HS-27A (cell line): ENCODE measurements around the gene VEGFA.

Experiments used
- DNase-seq: peaks from one replicate; pipeline ENCODE4 v3.0.0-alpha.2; 2012; ENCODE audit warnings: low read depth, missing footprints

Gene VEGFA

GRCh38 chr6:43759136-43759906, 10.7 kb upstream of the VEGFA start:
- no peak for DNase-seq

- DNase-seq = no peak
Observed at GRCh38 chr6:43759907-43760206, 10.2 kb upstream of the VEGFA start.

GRCh38 chr6:43760210-43761168, 9.5 kb upstream of the VEGFA start:
- DNase-seq = no peak

DNA sequence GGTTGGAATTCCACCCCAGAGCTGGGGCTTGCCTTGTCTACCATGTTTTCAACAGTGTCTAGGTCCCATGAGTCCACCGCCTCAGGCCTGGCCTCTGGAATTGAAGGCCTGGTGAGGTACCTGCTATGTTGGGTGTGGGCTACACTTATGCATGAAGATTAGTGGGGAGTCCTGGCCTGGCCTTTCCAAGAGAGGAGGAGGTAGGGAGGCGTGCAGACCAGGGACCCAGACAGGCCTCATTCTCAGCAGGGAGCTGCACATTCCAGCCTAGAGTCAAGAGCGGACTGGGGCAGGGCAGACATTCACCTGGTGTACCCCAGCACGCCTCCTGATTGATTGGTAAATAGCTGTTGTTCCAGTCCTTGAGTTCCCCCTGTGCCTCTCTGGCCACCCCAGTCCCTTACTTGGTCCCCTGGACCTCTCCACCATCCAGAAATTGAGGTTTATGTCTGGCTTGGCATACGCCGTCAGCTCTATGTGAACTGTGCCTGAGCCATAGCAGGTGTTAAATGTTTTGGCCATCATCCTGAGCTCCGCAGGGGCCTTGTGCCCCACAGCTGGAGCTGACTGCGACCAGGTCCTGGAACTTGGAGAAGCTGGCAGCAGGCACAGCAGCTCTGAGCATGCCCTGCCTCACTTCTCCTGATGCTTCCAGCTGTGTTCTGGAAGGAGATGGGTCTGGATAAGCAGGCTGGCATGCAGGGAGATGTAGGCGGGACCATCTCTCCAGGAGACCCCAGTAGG, 8.2 kb upstream of the VEGFA start:
- DNase-seq = no peak

- no peak for DNase-seq
Observed at GRCh38 chr6:43762410-43762768, 7.6 kb upstream of the VEGFA start.

GRCh38 chr6:43762966-43763695, 6.9 kb upstream of the VEGFA start:
- DNase-seq = no peak

- DNase-seq = no peak
Observed at GRCh38 chr6:43763812-43764522, 6.0 kb upstream of the VEGFA start.

DNA sequence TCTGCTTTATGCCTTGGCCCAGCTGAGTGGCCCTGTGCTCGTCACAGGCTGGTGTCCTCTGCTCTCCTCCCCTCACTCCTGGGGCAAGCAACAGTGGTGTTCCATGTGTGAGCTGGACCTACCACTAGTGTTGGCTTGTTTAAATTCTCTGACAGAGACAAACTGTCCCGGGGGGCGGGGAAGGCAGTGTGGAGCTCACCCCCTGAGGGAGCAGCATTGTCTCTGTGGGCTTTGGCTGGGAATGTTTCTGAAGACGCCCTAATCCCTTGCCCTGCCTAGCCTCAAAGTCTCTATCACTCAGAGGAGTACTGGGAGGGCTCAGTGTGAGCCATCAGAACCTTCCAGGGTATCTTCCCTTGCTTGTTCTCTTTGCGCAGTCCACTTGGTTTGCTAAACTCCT, 5.2 kb upstream of the VEGFA start:
- DNase-seq = no peak

GRCh38 chr6:43765776-43766499, 4.1 kb upstream of the VEGFA start:
- no peak for DNase-seq

- DNase-seq = no peak
Observed at GRCh38 chr6:43766500-43766853, 3.5 kb upstream of the VEGFA start.

GRCh38 chr6:43766964-43767461, 3.0 kb upstream of the VEGFA start:
- DNase-seq = no peak

DNA sequence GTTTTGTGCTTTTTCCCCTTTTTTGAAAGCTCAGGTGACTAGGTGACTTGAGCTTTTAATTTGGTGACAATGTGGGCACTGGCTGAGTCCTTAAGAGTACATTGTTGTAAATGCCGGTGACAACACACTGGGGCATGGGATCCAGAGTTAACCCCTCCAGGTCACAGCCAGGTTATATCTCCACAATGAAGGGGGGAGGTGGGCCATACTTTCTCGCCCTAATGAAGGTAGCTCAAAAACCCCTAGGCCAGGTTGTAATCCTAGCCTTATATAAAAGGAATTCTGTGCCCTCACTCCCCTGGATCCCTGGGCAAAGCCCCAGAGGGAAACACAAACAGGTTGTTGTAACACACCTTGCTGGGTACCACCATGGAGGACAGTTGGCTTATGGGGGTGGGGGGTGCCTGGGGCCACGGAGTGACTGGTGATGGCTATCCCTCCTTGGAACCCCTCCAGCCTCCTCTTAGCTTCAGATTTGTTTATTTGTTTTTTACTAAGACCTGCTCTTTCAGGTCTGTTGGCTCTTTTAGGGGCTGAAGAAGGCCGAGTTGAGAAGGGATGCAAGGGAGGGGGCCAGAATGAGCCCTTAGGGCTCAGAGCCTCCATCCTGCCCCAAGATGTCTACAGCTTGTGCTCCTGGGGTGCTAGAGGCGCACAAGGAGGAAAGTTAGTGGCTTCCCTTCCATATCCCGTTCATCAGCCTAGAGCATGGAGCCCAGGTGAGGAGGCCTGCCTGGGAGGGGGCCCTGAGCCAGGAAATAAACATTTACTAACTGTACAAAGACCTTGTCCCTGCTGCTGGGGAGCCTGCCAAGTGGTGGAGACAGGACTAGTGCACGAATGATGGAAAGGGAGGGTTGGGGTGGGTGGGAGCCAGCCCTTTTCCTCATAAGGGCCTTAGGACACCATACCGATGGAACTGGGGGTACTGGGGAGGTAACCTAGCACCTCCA, 2.2 kb upstream of the VEGFA start:
- DNase-seq = no peak

DNA sequence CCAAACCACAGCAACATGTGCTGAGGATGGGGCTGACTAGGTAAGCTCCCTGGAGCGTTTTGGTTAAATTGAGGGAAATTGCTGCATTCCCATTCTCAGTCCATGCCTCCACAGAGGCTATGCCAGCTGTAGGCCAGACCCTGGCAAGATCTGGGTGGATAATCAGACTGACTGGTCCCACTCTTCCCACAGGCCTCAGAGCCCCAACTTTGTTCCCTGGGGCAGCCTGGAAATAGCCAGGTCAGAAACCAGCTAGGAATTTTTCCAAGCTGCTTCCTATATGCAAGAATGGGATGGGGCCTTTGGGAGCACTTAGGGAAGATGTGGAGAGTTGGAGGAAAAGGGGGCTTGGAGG, 1.5 kb upstream of the VEGFA start:
- DNase-seq = no peak

GRCh38 chr6:43768983-43769525, 957 bp upstream of the VEGFA start:
- DNase-seq = peak; percentile 51

GRCh38 chr6:43770372-43771209, 580 bp downstream of the VEGFA start:
- peak; percentile 51 for DNase-seq

- peak; percentile 41 for DNase-seq
Observed at GRCh38 chr6:43771210-43771857, 1.3 kb downstream of the VEGFA start.

- DNase-seq = peak; percentile 27
Observed at GRCh38 chr6:43771858-43772680, 2.1 kb downstream of the VEGFA start.
